Fibroblast of the aortic adventitia (primary cell): ENCODE measurements around the gene MAMLD1. TPM values are rescaled to one million over a fixed set of nuclear protein-coding genes. Genes with fewer than 3 reads are reported as not detected.
A peak's percentile ranks its signal among the peaks of the same experiment; 100 is the strongest.

Source experiments
- DNase-seq: peaks from one replicate; pipeline ENCODE4 v3.0.0-alpha.2; 2010; ENCODE audit warnings: low read depth
- H3K4me3 ChIP-seq: 2 replicates; pipeline ENCODE4 v1.5.1; 2011; ENCODE audit warnings: low read depth, mild to moderate bottlenecking, control low read depth, low read length, moderate library complexity
- CTCF ChIP-seq: IDR thresholded peaks from 2 replicates; pipeline ENCODE4 v1.5.1; 2011; ENCODE audit warnings: mild to moderate bottlenecking, low read length, control low read depth, inconsistent platforms; ENCODE audit not compliant: insufficient read depth
- total RNA-seq: library from RNA; depleted of rRNA; stranded (reverse); fragments of >200 nt; gene quantifications from 2 replicates; pipeline ENCODE4 v1.2.3, GENCODE V29; 2012; ENCODE audit warnings: low replicate concordance

MAMLD1 gene
- total RNA-seq, 1 donor = 1.9 TPM

DNA sequence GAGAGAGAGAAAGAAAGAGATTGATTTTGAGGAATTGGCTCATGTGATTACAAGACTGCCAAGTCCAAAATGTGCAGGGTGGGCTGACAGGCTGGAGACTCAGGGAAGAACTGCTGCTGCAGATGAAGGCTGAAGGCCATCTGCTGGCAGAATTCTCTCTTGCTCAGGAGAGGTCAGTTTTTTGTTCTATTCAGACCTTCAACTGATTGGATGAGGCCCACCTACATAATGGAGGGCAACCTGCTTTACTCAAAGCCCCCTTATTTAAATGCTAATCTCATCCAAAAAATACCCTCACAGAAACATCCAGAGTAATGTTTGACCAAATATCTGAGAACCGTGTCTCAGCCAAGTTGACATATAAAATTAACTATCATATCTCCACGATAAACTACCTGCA is 38.2 kb upstream of the MAMLD1 start:
- no peak for TF ChIP-seq CTCF
- H3K4me3 ChIP-seq = no peak overlapping the region
- peak; percentile 4 for DNase-seq

DNA sequence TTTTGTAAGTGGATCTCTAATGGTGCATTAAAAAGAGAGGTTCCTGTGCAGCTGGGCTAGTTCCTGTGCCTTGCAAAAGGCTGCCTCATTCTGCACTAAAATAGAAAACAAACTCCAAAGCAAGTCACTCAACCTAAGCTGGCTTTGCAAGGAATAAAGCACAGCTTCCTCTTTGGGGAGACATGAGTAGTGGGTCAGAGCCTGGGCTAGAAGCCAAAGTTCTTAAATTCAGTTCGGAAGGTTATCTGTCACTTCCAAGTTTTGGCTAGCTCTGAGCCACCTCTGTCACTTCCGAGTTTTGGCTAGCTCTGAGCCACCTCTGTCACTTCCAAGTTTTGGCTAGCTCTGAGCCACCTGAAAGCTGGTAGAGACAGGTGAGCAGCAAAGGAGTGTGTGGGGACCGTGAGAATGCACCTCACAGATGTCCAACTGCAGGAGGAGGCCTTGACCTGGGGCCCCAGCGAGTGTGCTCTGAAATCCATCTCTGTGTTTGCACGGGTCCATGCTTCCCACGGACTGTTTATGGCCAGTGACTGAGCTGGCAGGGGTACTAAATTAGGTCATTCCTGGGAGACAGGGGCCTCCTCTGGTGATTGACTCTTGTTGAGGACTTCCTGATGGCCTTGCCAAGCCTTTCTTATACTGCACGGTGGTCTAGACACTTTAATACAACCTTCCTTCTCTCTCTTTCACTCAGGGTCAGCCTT is 36.4 kb upstream of the MAMLD1 start:
- no peak overlapping the region for H3K4me3 ChIP-seq
- DNase-seq = no peak
- no peak for TF ChIP-seq CTCF

DNA sequence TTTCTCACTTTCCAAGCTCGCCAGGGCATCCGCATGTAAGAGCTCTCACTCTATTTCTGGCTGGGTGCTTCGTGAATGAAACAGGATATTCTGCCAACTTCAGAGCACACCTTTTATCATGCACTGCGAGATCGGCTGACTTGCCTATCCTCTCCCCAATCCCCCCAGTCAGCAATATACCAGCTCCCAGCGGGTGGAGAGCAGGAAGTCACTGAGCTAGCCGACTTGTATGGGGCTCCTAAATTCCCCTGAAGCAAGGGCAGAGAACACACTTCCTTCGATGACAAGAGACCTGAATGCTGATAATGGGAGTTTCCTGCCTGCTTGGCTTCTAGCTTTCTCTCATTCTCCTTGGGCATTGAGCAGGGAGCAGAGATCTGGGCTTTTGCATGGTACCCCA is 33.8 kb upstream of the MAMLD1 start:
- no peak overlapping the region for H3K4me3 ChIP-seq
- DNase-seq = no peak
- no peak for TF ChIP-seq CTCF

DNA sequence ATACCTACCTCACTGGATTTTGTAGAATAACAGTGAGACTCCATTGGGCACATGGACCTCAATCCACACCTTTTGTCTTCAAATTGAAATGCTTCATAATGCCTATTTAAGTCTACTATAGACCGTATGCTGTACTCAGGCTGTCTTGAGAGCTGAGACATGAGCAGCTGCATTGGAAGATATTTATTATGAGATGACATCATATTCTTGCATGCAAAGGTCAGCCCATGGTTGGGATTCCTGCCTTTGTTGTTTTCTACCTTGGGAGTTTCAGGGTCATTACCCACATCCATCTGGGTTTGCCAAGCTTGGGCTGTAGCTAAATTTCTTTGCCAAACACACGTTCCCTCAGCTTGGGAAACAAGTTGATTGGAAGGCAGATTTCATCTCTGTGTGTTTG is 33.2 kb upstream of the MAMLD1 start:
- no peak for TF ChIP-seq CTCF
- DNase-seq = peak; percentile 5
- H3K4me3 ChIP-seq = no peak overlapping the region

- H3K4me3 ChIP-seq = no peak overlapping the region
- TF ChIP-seq CTCF = no peak
- no peak for DNase-seq
These were observed 31.1 kb upstream of the MAMLD1 start for GRCh38 chrX:150332023-150332422.

DNA sequence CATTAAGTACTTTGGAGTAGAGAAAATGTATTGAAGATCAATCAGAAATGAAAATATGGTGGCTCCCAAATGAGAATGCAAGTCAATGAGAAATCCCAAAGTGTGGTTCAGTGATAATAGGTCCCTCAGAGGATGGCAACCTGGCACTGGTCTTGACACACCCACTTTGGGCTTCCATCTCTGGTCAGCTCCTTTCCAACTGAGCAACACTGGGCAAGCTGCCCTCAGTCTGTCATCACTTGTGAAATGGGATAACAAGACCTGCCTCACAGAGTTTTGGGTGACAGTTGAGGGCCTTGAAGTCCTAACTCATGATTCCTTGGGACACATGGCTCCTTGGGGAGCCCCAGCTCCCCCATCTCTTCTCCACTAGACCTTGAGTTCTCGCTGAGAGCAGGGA is 29.0 kb upstream of the MAMLD1 start:
- no peak overlapping the region for H3K4me3 ChIP-seq
- TF ChIP-seq CTCF = no peak
- DNase-seq = peak; percentile 4

DNA sequence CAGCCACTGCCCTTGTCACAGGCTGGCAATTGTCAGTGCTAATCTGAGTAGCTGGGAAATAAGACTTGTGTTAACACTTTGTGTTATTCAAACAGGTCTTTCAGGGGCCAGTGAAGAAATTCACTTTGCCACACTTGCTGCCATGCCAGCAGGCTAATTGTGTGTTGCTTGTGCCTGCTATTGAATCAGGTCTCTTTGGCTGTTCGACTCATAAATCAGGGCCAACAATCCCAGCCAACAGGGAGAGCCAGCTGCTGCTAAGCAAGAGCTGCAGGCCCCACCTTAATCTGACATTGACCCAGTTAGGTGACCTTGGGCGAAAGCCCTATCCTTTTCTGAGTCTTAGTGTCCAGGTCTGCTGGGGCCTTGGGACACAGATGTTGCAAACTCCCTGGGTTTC is 28.1 kb upstream of the MAMLD1 start:
- no peak for TF ChIP-seq CTCF
- no peak overlapping the region for H3K4me3 ChIP-seq
- DNase-seq = no peak
